SK-N-SH (cell line): ENCODE measurements around the gene NEK9. TPM values are rescaled to one million over a fixed set of nuclear protein-coding genes. Genes with fewer than 3 reads are reported as not detected.

Experiments used
- CTCF ChIA-PET: fragments of 300-600, 350-600 bp; formaldehyde crosslinking; extraction: SDS; loops from one replicate; lab custom pipeline; 2021; lab: Yijun Ruan, JAX
- POLR2A ChIA-PET: fragments of 350-600 bp; sonication (Branson Sonifier 250); formaldehyde crosslinking; extraction: SDS; loops from one replicate; lab custom pipeline; 2020; ENCODE audit warnings: antibody characterized with exemption, inconsistent platforms; lab: Yijun Ruan, JAX
- DNase-seq: peaks from one replicate; pipeline ENCODE4 v3.0.0; 2012
- H2AFZ ChIP-seq: fragments of 200-600 bp; sonication (generic); 2 replicates; pipeline ENCODE4 v1.8.1; 2016; ENCODE audit warnings: antibody characterized with exemption, mild to moderate bottlenecking, low read depth
- H3F3A ChIP-seq: fragments of 200-600 bp; sonication (generic); replicated peaks from 2 replicates; pipeline ENCODE3; 2016; ENCODE audit warnings: antibody characterized with exemption, mild to moderate bottlenecking; ENCODE audit not compliant: insufficient read depth
- H3K27ac ChIP-seq, 2 experiments: fragments of 200-500 bp in 1 of 2; fragments of 200-600 bp in 1 of 2; sonication (Bioruptor generic) in 1 of 2; sonication (generic), shearing (Covaris generic) in 1 of 2; 2 replicates each; pipeline versions ENCODE4 v1.5.1 to v1.6.1; 2014 to 2016; ENCODE audit warnings: low read depth in 2 of 2, inconsistent platforms in 1 of 2, low read length in 1 of 2, mild to moderate bottlenecking in 1 of 2, mixed read lengths in 1 of 2
- H3K27me3 ChIP-seq: fragments of 200-600 bp; sonication (generic), shearing (Covaris generic); 2 replicates; pipeline ENCODE4 v1.6.1; 2016; ENCODE audit warnings: mixed run types; ENCODE audit not compliant: insufficient read depth
- H3K36me3 ChIP-seq, 2 experiments: fragments of 200-500 bp in 1 of 2; fragments of 200-600 bp in 1 of 2; sonication (Bioruptor generic) in 1 of 2; sonication (generic) in 1 of 2; replicated peaks in 1 of 2; 2 replicates each; pipeline versions ENCODE3 to v1.5.1; 2014 to 2016; ENCODE audit warnings: low read length in 1 of 2, mild to moderate bottlenecking in 1 of 2; ENCODE audit not compliant: insufficient read depth in 2 of 2, control insufficient read depth in 1 of 2
- H3K4me1 ChIP-seq, 2 experiments: fragments of 200-500 bp in 1 of 2; fragments of 200-600 bp in 1 of 2; sonication (Bioruptor generic) in 1 of 2; sonication (generic), shearing (Covaris generic) in 1 of 2; 2 replicates each; pipeline versions ENCODE4 v1.5.1 to v1.6.1; 2014 to 2016; ENCODE audit warnings: low read depth in 1 of 2, low read length in 1 of 2, mixed run types in 1 of 2; ENCODE audit not compliant: insufficient read depth in 2 of 2, control insufficient read depth in 1 of 2
- H3K4me2 ChIP-seq: fragments of 200-600 bp; sonication (generic), shearing (Covaris generic); 2 replicates; pipeline ENCODE4 v1.6.1; 2017; ENCODE audit warnings: mixed run types
- H3K4me3 ChIP-seq, 2 experiments: fragments of 200-500 bp in 1 of 2; fragments of 200-600 bp in 1 of 2; sonication (Bioruptor generic) in 1 of 2; sonication (generic), shearing (Covaris generic) in 1 of 2; 2 replicates each; pipeline versions ENCODE4 v1.5.1 to v1.8.1; 2014 to 2016; ENCODE audit warnings: low read depth in 2 of 2, inconsistent platforms in 1 of 2, low read length in 1 of 2, mild to moderate bottlenecking in 1 of 2, mixed read lengths in 1 of 2, moderate library complexity in 1 of 2
- H3K79me2 ChIP-seq: fragments of 200-600 bp; sonication (generic); 2 replicates; pipeline ENCODE4 v1.8.1; 2017; ENCODE audit warnings: mild to moderate bottlenecking; ENCODE audit not compliant: insufficient read depth
- H3K9ac ChIP-seq: fragments of 200-600 bp; sonication (generic); 2 replicates; pipeline ENCODE4 v1.6.1; 2017; ENCODE audit warnings: mixed run types
- H3K9me2 ChIP-seq: fragments of 200-600 bp; sonication (generic); 2 replicates; pipeline ENCODE4 v1.6.1; 2017; ENCODE audit warnings: mixed run types
- H3K9me3 ChIP-seq: fragments of 200-600 bp; sonication (generic); 2 replicates; pipeline ENCODE4 v1.6.1; 2017; ENCODE audit warnings: mixed run types, mild to moderate bottlenecking, moderate library complexity
- H4K20me1 ChIP-seq: fragments of 200-600 bp; sonication (generic); 2 replicates; pipeline ENCODE4 v1.6.1; 2017; ENCODE audit warnings: mild to moderate bottlenecking, mixed run types; ENCODE audit not compliant: insufficient read depth
- EP300 ChIP-seq, 2 experiments: IDR thresholded peaks; 2 replicates each; pipeline versions ENCODE4 v1.4.0 to v1.6.1; 2012; ENCODE audit warnings: borderline replicate concordance in 1 of 2, low read depth in 1 of 2, low read length in 1 of 2
- FOXM1 ChIP-seq: IDR thresholded peaks from 2 replicates; pipeline ENCODE4 v1.4.0; 2012; ENCODE audit warnings: low read depth, mild to moderate bottlenecking
- GABPA ChIP-seq: IDR thresholded peaks from 2 replicates; pipeline ENCODE4 v1.4.0; 2012; ENCODE audit warnings: low read depth, mild to moderate bottlenecking
- GATA2 ChIP-seq: sonication (generic); formaldehyde crosslinking; IDR thresholded peaks from 2 replicates; pipeline ENCODE4 v1.5.0; 2020; ENCODE audit warnings: mild to moderate bottlenecking, missing genetic modification reagents
- IRF3 ChIP-seq: fragments of 150-350 bp; IDR thresholded peaks from 2 replicates; pipeline ENCODE4 v1.6.1; 2016; ENCODE audit warnings: mild to moderate bottlenecking, low read depth, low read length
- MEF2A ChIP-seq: IDR thresholded peaks from 2 replicates; pipeline ENCODE4 v1.4.0; 2012; ENCODE audit warnings: low read depth, borderline replicate concordance
- NFIC ChIP-seq: IDR thresholded peaks from 2 replicates; pipeline ENCODE4 v1.4.0; 2012; ENCODE audit warnings: borderline replicate concordance
- NRF1 ChIP-seq: IDR thresholded peaks from 2 replicates; pipeline ENCODE4 v1.6.1; 2012; ENCODE audit warnings: low read depth, mild to moderate bottlenecking, low read length
- POLR2AphosphoS5 ChIP-seq: IDR thresholded peaks from 2 replicates; pipeline ENCODE4 v1.6.1; 2012; ENCODE audit warnings: low read depth, low read length
- RCOR1 ChIP-seq: fragments of 150-350 bp; IDR thresholded peaks from 2 replicates; pipeline ENCODE4 v1.6.1; 2017; ENCODE audit warnings: antibody characterized with exemption, low read length
- RFX5 ChIP-seq: IDR thresholded peaks from 2 replicates; pipeline ENCODE4 v1.6.1; 2012; ENCODE audit warnings: mild to moderate bottlenecking, improper control_type of control experiment, low read length
- SIN3A ChIP-seq: IDR thresholded peaks from 2 replicates; pipeline ENCODE4 v1.6.1; 2012; ENCODE audit warnings: low read depth, mild to moderate bottlenecking, low read length, moderate library complexity, borderline replicate concordance
- TAF1 ChIP-seq: IDR thresholded peaks from 2 replicates; pipeline ENCODE4 v1.6.1; 2012; ENCODE audit warnings: low read depth, mild to moderate bottlenecking, low read length, moderate library complexity, borderline replicate concordance
- TEAD4 ChIP-seq: IDR thresholded peaks from 2 replicates; pipeline ENCODE4 v1.4.0; 2012; ENCODE audit warnings: mild to moderate bottlenecking, borderline replicate concordance; ENCODE audit not compliant: insufficient read depth
- YY1 ChIP-seq: IDR thresholded peaks from 2 replicates; pipeline ENCODE4 v1.4.0; 2012; ENCODE audit warnings: low read depth, mild to moderate bottlenecking
- WGBS: methylation state at CpG from one replicate; pipeline ENCODE4 v1.1.6; 2017; ENCODE audit warnings: low lambda C conversion rate; 5-methylcytosine and 5-hydroxymethylcytosine counted together
- polyA plus RNA-seq, 3 experiments: library from polyadenylated mRNA; depleted of rRNA; stranded (reverse); fragments of >200 nt; gene quantifications; 2 replicates each; pipeline ENCODE4 v1.2.3, GENCODE V29; 2012
- TF ChIP-seq, protein P1 (sequence below): IDR thresholded peaks from 2 replicates; pipeline ENCODE4 v1.4.0; 2012; ENCODE audit warnings: low read depth, borderline replicate concordance
- TF ChIP-seq, protein P2 (sequence below): fragments of 150-350 bp; IDR thresholded peaks from 2 replicates; pipeline ENCODE4 v1.6.1; 2017; ENCODE audit warnings: antibody characterized with exemption, low read length, low read depth, borderline replicate concordance
- TF ChIP-seq, protein P3 (sequence below): IDR thresholded peaks from 2 replicates; pipeline ENCODE4 v1.6.1; 2012; ENCODE audit warnings: mild to moderate bottlenecking, low read depth, low read length, moderate library complexity
- TF ChIP-seq, protein P4 (sequence below): IDR thresholded peaks from 2 replicates; pipeline ENCODE4 v1.4.0; 2012; ENCODE audit warnings: low read depth, borderline replicate concordance

NEK9 gene
- polyA plus RNA-seq, 1 of the 3 experiments (the other 2 are of a cell fraction) = 48.1 TPM

GRCh38 chr14:75139185-75139584 lies 12.3 kb upstream of the NEK9 start:
- no peak overlapping the region for H3K4me2 ChIP-seq
- no peaks in the 10 kb centered on the region for H3K27me3 ChIP-seq
- peaks cover 16 to 22% of the 10 kb centered on the region in 2 experiments for H3K36me3 ChIP-seq
- CTCF ChIA-PET = interaction anchor here (0.6 to 11.9 kb wide), 4 partner anchors 142 to 233 kb away, joined by 3 to 92 read pairs (median 4); no protein-coding TSS in a partner anchor
- H3K9me2 ChIP-seq = no peaks in the 10 kb centered on the region
- H3K9me3 ChIP-seq = no peaks in the 10 kb centered on the region
- peaks cover 0 to 6% of the 10 kb centered on the region in 2 experiments; a peak in 2 of 4 replicates for H3K4me1 ChIP-seq
- peaks cover 51% of the 10 kb centered on the region for H3K79me2 ChIP-seq
- TF ChIP-seq GATA2 (no peak), TEAD4 (no peak), TAF1 (no peak), POLR2AphosphoS5 (no peak)
- H3K27ac ChIP-seq = no peak overlapping the region; a peak in 1 of 4 replicates
- H3F3A ChIP-seq = peaks cover 8% of the 10 kb centered on the region
- POLR2A ChIA-PET = no interaction called here
- no peak overlapping the region for H2AFZ ChIP-seq
- H3K9ac ChIP-seq = no peak overlapping the region
- no peak overlapping the region for H3K4me3 ChIP-seq
- peaks cover 12% of the 10 kb centered on the region; the same call in 1 of the 2 replicates for H4K20me1 ChIP-seq
- DNase-seq = no peak
- WGBS = 96% methylated on average over 2 of the region's 2 CpGs

DNA sequence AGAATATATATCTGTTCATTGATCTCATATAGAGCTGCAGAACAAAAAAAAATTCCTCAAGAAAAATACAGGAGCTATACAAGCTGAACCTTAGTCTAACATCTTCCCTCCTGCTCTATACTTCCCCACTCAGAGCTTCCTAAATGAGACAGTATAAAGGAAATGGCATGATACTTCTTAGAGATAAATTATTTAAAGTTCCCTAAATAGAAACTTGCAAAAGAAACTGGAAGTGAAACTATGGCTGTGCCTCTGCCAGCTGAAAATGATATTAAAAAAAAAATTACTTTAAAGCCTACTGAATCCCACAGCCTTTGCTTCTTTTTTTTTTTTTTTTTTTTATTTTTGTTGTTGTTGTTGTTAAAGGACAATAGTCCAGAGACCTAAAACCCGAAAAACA lies 11.6 kb upstream of the NEK9 start:
- Histone ChIP-seq H3K9me3 (no peaks in the 10 kb centered on the region), H3K9ac (no peak overlapping the region), H4K20me1 (peaks cover 12% of the 10 kb centered on the region; the same call in 1 of the 2 replicates), H3K4me2 (no peak overlapping the region), H3K79me2 (peaks cover 44% of the 10 kb centered on the region), H3K4me3 (no peak overlapping the region), H3F3A (peaks cover 8% of the 10 kb centered on the region), H3K27ac (peak overlapping the region in 1 of 2 experiments; percentile 2; a peak in 1 of 4 replicates), H3K27me3 (no peaks in the 10 kb centered on the region), H2AFZ (no peak overlapping the region), H3K9me2 (no peaks in the 10 kb centered on the region), H3K4me1 (peaks cover 0 to 6% of the 10 kb centered on the region in 2 experiments; a peak in 2 of 4 replicates), H3K36me3 (peaks cover 20 to 26% of the 10 kb centered on the region in 2 experiments)
- CTCF ChIA-PET = interaction anchor here (0.6 to 11.9 kb wide), 7 partner anchors 92 to 974 kb away, joined by 3 to 92 read pairs (median 3); no protein-coding TSS in a partner anchor
- WGBS = 100% methylated on average over 1 of the region's 1 CpG
- POLR2A ChIA-PET = no interaction called here
- DNase-seq = no peak
- TF ChIP-seq GABPA (no peak), POLR2AphosphoS5 (no peak), MEF2A (no peak), NFIC (no peak), FOXM1 (no peak), EP300 (IDR thresholded peaks at IDR 0.05; ENCODE audit: borderline replicate concordance in 1 of 2, low read depth in 1 of 2, low read length in 1 of 2) (no peak), GATA2 (no peak), SIN3A (no peak), NRF1 (no peak), RCOR1 (no peak), YY1 (no peak), RFX5 (no peak), IRF3 (no peak)
- TF ChIP-seq, protein P1, sequence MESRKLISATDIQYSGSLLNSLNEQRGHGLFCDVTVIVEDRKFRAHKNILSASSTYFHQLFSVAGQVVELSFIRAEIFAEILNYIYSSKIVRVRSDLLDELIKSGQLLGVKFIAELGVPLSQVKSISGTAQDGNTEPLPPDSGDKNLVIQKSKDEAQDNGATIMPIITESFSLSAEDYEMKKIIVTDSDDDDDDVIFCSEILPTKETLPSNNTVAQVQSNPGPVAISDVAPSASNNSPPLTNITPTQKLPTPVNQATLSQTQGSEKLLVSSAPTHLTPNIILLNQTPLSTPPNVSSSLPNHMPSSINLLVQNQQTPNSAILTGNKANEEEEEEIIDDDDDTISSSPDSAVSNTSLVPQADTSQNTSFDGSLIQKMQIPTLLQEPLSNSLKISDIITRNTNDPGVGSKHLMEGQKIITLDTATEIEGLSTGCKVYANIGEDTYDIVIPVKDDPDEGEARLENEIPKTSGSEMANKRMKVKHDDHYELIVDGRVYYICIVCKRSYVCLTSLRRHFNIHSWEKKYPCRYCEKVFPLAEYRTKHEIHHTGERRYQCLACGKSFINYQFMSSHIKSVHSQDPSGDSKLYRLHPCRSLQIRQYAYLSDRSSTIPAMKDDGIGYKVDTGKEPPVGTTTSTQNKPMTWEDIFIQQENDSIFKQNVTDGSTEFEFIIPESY = no peak
- TF ChIP-seq, protein P2, sequence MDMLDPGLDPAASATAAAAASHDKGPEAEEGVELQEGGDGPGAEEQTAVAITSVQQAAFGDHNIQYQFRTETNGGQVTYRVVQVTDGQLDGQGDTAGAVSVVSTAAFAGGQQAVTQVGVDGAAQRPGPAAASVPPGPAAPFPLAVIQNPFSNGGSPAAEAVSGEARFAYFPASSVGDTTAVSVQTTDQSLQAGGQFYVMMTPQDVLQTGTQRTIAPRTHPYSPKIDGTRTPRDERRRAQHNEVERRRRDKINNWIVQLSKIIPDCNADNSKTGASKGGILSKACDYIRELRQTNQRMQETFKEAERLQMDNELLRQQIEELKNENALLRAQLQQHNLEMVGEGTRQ = no peak
- TF ChIP-seq, protein P3, sequence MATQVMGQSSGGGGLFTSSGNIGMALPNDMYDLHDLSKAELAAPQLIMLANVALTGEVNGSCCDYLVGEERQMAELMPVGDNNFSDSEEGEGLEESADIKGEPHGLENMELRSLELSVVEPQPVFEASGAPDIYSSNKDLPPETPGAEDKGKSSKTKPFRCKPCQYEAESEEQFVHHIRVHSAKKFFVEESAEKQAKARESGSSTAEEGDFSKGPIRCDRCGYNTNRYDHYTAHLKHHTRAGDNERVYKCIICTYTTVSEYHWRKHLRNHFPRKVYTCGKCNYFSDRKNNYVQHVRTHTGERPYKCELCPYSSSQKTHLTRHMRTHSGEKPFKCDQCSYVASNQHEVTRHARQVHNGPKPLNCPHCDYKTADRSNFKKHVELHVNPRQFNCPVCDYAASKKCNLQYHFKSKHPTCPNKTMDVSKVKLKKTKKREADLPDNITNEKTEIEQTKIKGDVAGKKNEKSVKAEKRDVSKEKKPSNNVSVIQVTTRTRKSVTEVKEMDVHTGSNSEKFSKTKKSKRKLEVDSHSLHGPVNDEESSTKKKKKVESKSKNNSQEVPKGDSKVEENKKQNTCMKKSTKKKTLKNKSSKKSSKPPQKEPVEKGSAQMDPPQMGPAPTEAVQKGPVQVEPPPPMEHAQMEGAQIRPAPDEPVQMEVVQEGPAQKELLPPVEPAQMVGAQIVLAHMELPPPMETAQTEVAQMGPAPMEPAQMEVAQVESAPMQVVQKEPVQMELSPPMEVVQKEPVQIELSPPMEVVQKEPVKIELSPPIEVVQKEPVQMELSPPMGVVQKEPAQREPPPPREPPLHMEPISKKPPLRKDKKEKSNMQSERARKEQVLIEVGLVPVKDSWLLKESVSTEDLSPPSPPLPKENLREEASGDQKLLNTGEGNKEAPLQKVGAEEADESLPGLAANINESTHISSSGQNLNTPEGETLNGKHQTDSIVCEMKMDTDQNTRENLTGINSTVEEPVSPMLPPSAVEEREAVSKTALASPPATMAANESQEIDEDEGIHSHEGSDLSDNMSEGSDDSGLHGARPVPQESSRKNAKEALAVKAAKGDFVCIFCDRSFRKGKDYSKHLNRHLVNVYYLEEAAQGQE = no peak
- TF ChIP-seq, protein P4, sequence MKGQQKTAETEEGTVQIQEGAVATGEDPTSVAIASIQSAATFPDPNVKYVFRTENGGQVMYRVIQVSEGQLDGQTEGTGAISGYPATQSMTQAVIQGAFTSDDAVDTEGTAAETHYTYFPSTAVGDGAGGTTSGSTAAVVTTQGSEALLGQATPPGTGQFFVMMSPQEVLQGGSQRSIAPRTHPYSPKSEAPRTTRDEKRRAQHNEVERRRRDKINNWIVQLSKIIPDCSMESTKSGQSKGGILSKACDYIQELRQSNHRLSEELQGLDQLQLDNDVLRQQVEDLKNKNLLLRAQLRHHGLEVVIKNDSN = no peak
